SK-N-SH (cell line): ENCODE data around the gene LRP5. TPM values are rescaled to one million over a fixed set of nuclear protein-coding genes. Genes with fewer than 3 reads are reported as not detected.
A peak's percentile ranks its signal among the peaks of the same experiment; 100 is the strongest.

ENCODE experiments used
- CTCF ChIA-PET: fragments of 300-600, 350-600 bp; formaldehyde crosslinking; extraction: SDS; loops from one replicate; lab custom pipeline; 2021; lab: Yijun Ruan, JAX
- POLR2A ChIA-PET: fragments of 350-600 bp; sonication (Branson Sonifier 250); formaldehyde crosslinking; extraction: SDS; loops from one replicate; lab custom pipeline; 2020; ENCODE audit warnings: antibody characterized with exemption, inconsistent platforms; lab: Yijun Ruan, JAX
- DNase-seq: peaks from one replicate; pipeline ENCODE4 v3.0.0; 2012
- H2AFZ ChIP-seq: fragments of 200-600 bp; sonication (generic); 2 replicates; pipeline ENCODE4 v1.8.1; 2016; ENCODE audit warnings: antibody characterized with exemption, mild to moderate bottlenecking, low read depth
- H3F3A ChIP-seq: fragments of 200-600 bp; sonication (generic); replicated peaks from 2 replicates; pipeline ENCODE3; 2016; ENCODE audit warnings: antibody characterized with exemption, mild to moderate bottlenecking; ENCODE audit not compliant: insufficient read depth
- H3K27ac ChIP-seq, 2 experiments: fragments of 200-500 bp in 1 of 2; fragments of 200-600 bp in 1 of 2; sonication (Bioruptor generic) in 1 of 2; sonication (generic), shearing (Covaris generic) in 1 of 2; 2 replicates each; pipeline versions ENCODE4 v1.5.1 to v1.6.1; 2014 to 2016; ENCODE audit warnings: low read depth in 2 of 2, inconsistent platforms in 1 of 2, low read length in 1 of 2, mild to moderate bottlenecking in 1 of 2, mixed read lengths in 1 of 2
- H3K27me3 ChIP-seq: fragments of 200-600 bp; sonication (generic), shearing (Covaris generic); 2 replicates; pipeline ENCODE4 v1.6.1; 2016; ENCODE audit warnings: mixed run types; ENCODE audit not compliant: insufficient read depth
- H3K36me3 ChIP-seq, 2 experiments: fragments of 200-500 bp in 1 of 2; fragments of 200-600 bp in 1 of 2; sonication (Bioruptor generic) in 1 of 2; sonication (generic) in 1 of 2; replicated peaks in 1 of 2; 2 replicates each; pipeline versions ENCODE3 to v1.5.1; 2014 to 2016; ENCODE audit warnings: low read length in 1 of 2, mild to moderate bottlenecking in 1 of 2; ENCODE audit not compliant: insufficient read depth in 2 of 2, control insufficient read depth in 1 of 2
- H3K4me1 ChIP-seq, 2 experiments: fragments of 200-500 bp in 1 of 2; fragments of 200-600 bp in 1 of 2; sonication (Bioruptor generic) in 1 of 2; sonication (generic), shearing (Covaris generic) in 1 of 2; 2 replicates each; pipeline versions ENCODE4 v1.5.1 to v1.6.1; 2014 to 2016; ENCODE audit warnings: low read depth in 1 of 2, low read length in 1 of 2, mixed run types in 1 of 2; ENCODE audit not compliant: insufficient read depth in 2 of 2, control insufficient read depth in 1 of 2
- H3K4me2 ChIP-seq: fragments of 200-600 bp; sonication (generic), shearing (Covaris generic); 2 replicates; pipeline ENCODE4 v1.6.1; 2017; ENCODE audit warnings: mixed run types
- H3K4me3 ChIP-seq, 2 experiments: fragments of 200-500 bp in 1 of 2; fragments of 200-600 bp in 1 of 2; sonication (Bioruptor generic) in 1 of 2; sonication (generic), shearing (Covaris generic) in 1 of 2; 2 replicates each; pipeline versions ENCODE4 v1.5.1 to v1.8.1; 2014 to 2016; ENCODE audit warnings: low read depth in 2 of 2, inconsistent platforms in 1 of 2, low read length in 1 of 2, mild to moderate bottlenecking in 1 of 2, mixed read lengths in 1 of 2, moderate library complexity in 1 of 2
- H3K79me2 ChIP-seq: fragments of 200-600 bp; sonication (generic); 2 replicates; pipeline ENCODE4 v1.8.1; 2017; ENCODE audit warnings: mild to moderate bottlenecking; ENCODE audit not compliant: insufficient read depth
- H3K9ac ChIP-seq: fragments of 200-600 bp; sonication (generic); 2 replicates; pipeline ENCODE4 v1.6.1; 2017; ENCODE audit warnings: mixed run types
- H3K9me2 ChIP-seq: fragments of 200-600 bp; sonication (generic); 2 replicates; pipeline ENCODE4 v1.6.1; 2017; ENCODE audit warnings: mixed run types
- H3K9me3 ChIP-seq: fragments of 200-600 bp; sonication (generic); 2 replicates; pipeline ENCODE4 v1.6.1; 2017; ENCODE audit warnings: mixed run types, mild to moderate bottlenecking, moderate library complexity
- H4K20me1 ChIP-seq: fragments of 200-600 bp; sonication (generic); 2 replicates; pipeline ENCODE4 v1.6.1; 2017; ENCODE audit warnings: mild to moderate bottlenecking, mixed run types; ENCODE audit not compliant: insufficient read depth
- EZH2phosphoT487 ChIP-seq: fragments of 200-600 bp; sonication (generic); IDR thresholded peaks from 2 replicates; pipeline ENCODE4 v1.6.1; 2017; ENCODE audit warnings: low read depth, mixed run types, mild to moderate bottlenecking, antibody characterized with exemption, moderate library complexity, borderline replicate concordance
- FOSL2 ChIP-seq: IDR thresholded peaks from 2 replicates; pipeline ENCODE4 v1.4.0; 2012; ENCODE audit warnings: low read depth, mild to moderate bottlenecking, moderate library complexity, borderline replicate concordance
- GABPA ChIP-seq: IDR thresholded peaks from 2 replicates; pipeline ENCODE4 v1.4.0; 2012; ENCODE audit warnings: low read depth, mild to moderate bottlenecking
- GATA2 ChIP-seq: sonication (generic); formaldehyde crosslinking; IDR thresholded peaks from 2 replicates; pipeline ENCODE4 v1.5.0; 2020; ENCODE audit warnings: mild to moderate bottlenecking, missing genetic modification reagents
- IRF3 ChIP-seq: fragments of 150-350 bp; IDR thresholded peaks from 2 replicates; pipeline ENCODE4 v1.6.1; 2016; ENCODE audit warnings: mild to moderate bottlenecking, low read depth, low read length
- JUND ChIP-seq: IDR thresholded peaks from 2 replicates; pipeline ENCODE4 v1.4.0; 2012
- NRF1 ChIP-seq: IDR thresholded peaks from 2 replicates; pipeline ENCODE4 v1.6.1; 2012; ENCODE audit warnings: low read depth, mild to moderate bottlenecking, low read length
- RAD21 ChIP-seq: IDR thresholded peaks from 2 replicates; pipeline ENCODE4 v1.6.1; 2012; ENCODE audit warnings: mild to moderate bottlenecking, low read length
- SMC3 ChIP-seq: IDR thresholded peaks from 2 replicates; pipeline ENCODE4 v1.6.1; 2012; ENCODE audit warnings: low read depth, low read length, improper control_type of control experiment
- TAF1 ChIP-seq: IDR thresholded peaks from 2 replicates; pipeline ENCODE4 v1.6.1; 2012; ENCODE audit warnings: low read depth, mild to moderate bottlenecking, low read length, moderate library complexity, borderline replicate concordance
- TEAD4 ChIP-seq: IDR thresholded peaks from 2 replicates; pipeline ENCODE4 v1.4.0; 2012; ENCODE audit warnings: mild to moderate bottlenecking, borderline replicate concordance; ENCODE audit not compliant: insufficient read depth
- ZBTB33 ChIP-seq: IDR thresholded peaks from 2 replicates; pipeline ENCODE4 v1.4.0; 2012; ENCODE audit warnings: low read depth, borderline replicate concordance
- WGBS: methylation state at CpG from one replicate; pipeline ENCODE4 v1.1.6; 2017; ENCODE audit warnings: low lambda C conversion rate; 5-methylcytosine and 5-hydroxymethylcytosine counted together
- polyA plus RNA-seq, 3 experiments: library from polyadenylated mRNA; depleted of rRNA; stranded (reverse); fragments of >200 nt; gene quantifications; 2 replicates each; pipeline ENCODE4 v1.2.3, GENCODE V29; 2012

The LRP5 gene
- polyA plus RNA-seq, 1 of the 3 experiments (the other 2 are of a cell fraction): 15.0 TPM

- TF ChIP-seq EZH2phosphoT487 (no peak), GATA2 (CRISPR knock-in tag) (no peak), IRF3 (no peak), SMC3 (no peak), RAD21 (no peak), TEAD4 (no peak), FOSL2 (no peak), ZBTB33 (no peak)
These were observed 123.9 kb downstream of the LRP5 start (continued) for GRCh38 chr11:68436162-68436888.

- Histone ChIP-seq H3K36me3 (peaks cover 0 to 27% of the 10 kb centered on the region in 2 experiments), H3K4me1 (peaks cover 17 to 31% of the 10 kb centered on the region in 2 experiments; a peak in 3 of 4 replicates), H3K4me2 (0 out of 2 replicates have a peak overlapping the region, but pooled peaks have one; percentile 38), H3K79me2 (no peaks in the 10 kb centered on the region), H3K4me3 (no peak overlapping the region), H3K9me2 (no peaks in the 10 kb centered on the region), H3K27me3 (no peaks in the 10 kb centered on the region), H2AFZ (peak overlapping the region; percentile 87; the same call in 1 of the 2 replicates), H4K20me1 (no peaks in the 10 kb centered on the region), H3K9me3 (no peaks in the 10 kb centered on the region), H3F3A (peaks cover 13% of the 10 kb centered on the region), H3K27ac (peak overlapping the region in 1 of 2 experiments; percentile 40; a peak in 3 of 4 replicates), H3K9ac (no peak overlapping the region)
- DNase-seq: no peak
- WGBS: 72% methylated on average over 16 of the region's 34 CpGs
- ChIA-PET CTCF (interaction anchor here (0.9 kb wide), 1 partner anchor 9 kb away, joined by 4 read pairs; no protein-coding TSS in a partner anchor), POLR2A (interaction anchor here (0.9 kb wide), 1 partner anchor 16 kb away, joined by 4 read pairs; no protein-coding TSS in a partner anchor)
- TF ChIP-seq FOSL2 (peak; percentile 74), NRF1 (no peak), TAF1 (peak; percentile 12; the same call in 1 of the 2 replicates), GABPA (peak; percentile 63), JUND (no peak)
These were observed 124.9 kb downstream of the LRP5 start for GRCh38 chr11:68436985-68437926.
